Activated naive CD4-positive, alpha-beta T cell treated with anti-CD3 and anti-CD28 coated beads, Interleukin-2, amount 50 U/mL, for 72 hours (primary cell): Measurements from ENCODE around the gene APLP1. TPM values are rescaled to one million over a fixed set of nuclear protein-coding genes. Genes with fewer than 3 reads are reported as not detected.
"Not testable (repeated sequence)": the region's sequence is repeated elsewhere in the genome, so short reads cannot be mapped to it uniquely, and the experiment has no call there.

Source experiments
- ATAC-seq, 2 donors: fragments of 150-1000 bp; cut with Tn5 transposase; 2 replicates each; pipeline ENCODE4 v1.10.0; 2021; ENCODE audit warnings: mild to moderate bottlenecking in 2 of 2, moderate library complexity in 2 of 2
- DNase-seq, 2 donors: peaks; one replicate each; pipeline ENCODE4 v3.0.0; 2021 to 2022; ENCODE audit warnings: low spot score in 2 of 2
- H3K27ac Mint-ChIP-seq, 2 donors: one replicate each; pipeline ENCODE4 v1.8.0; 2022; ENCODE audit warnings: mild to moderate bottlenecking in 2 of 2, mixed read lengths in 2 of 2
- H3K36me3 Mint-ChIP-seq, 2 donors: one replicate each; pipeline ENCODE4 v1.8.0; 2022; ENCODE audit warnings: mixed read lengths in 2 of 2
- H3K9me3 Mint-ChIP-seq, 2 donors: one replicate each; pipeline ENCODE4 v1.8.0; 2022; ENCODE audit warnings: mixed read lengths in 2 of 2
- total RNA-seq, 2 donors: library from RNA; stranded (reverse); gene quantifications; one replicate each; pipeline ENCODE4 v1.2.3, GENCODE V29; 2022

APLP1 gene
- total RNA-seq, 2 donors from 2014 or later, result 2.9 to 9.3 TPM

GRCh38 chr19:35908010-35908441, 39.7 kb downstream of the APLP1 start, which contains the start of gene TYROBP:
TSS of gene TYROBP (minus strand) at chr19:35908295. CDS start at chr19:35908228, 67 bp downstream.
- Mint-ChIP-seq H3K9me3 (no peaks in the 10 kb centered on the region), H3K27ac (peak within 1 kb of the TSS; percentile 72 to 81), H3K36me3 (peaks cover 6 to 8% of the 10 kb centered on the region in 2 donors)
- DNase-seq (no peak), ATAC-seq (no peak)

DNA sequence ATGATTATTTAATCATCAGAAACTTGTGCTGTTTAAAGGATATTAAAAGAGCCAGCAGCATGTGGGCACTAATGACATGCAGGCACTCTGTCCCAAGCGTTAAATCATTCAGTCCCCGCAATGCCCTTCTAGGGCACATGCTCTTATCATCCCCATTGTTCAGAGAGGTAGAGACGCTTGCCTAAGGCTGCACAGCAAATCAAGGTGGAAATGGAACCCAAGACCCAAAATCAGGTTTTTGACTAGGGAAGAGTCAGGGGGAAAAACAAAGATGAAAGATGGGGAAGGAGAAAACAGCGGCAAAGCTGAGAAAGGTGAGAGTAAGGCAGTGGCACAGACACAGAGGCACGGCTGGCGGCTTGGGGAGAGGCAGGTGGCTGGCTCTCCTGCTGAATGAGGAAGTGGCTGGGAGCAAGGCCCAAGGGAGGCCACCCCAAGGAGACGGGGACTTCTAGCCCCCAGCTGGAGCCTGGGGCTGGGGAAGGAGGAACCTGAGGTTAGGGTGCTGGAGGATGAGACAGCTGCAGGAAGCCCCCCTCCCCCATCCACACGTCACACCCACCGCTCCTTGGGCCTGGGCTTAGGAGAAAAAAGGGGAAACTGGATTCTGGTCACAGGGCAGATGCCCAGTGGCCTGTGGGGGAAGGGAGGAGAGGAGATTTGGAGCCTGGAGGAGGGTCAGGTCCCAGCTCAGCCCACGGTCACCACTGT, 40.8 kb downstream of the APLP1 start:
- peak in 1 of 2 donors; percentile 48 for ATAC-seq
- Mint-ChIP-seq H3K9me3 (no peaks in the 10 kb centered on the region), H3K36me3 (no peaks in the 10 kb centered on the region), H3K27ac (peak overlapping the region; percentile 53 to 72)
- DNase-seq, result no peak

- Mint-ChIP-seq H3K36me3 (no peaks in the 10 kb centered on the region), H3K9me3 (no peaks in the 10 kb centered on the region), H3K27ac (peak overlapping the region in 1 of 2 donors; percentile 72)
- DNase-seq (no peak), ATAC-seq (no peak)
These were observed 41.3 kb downstream of the APLP1 start for GRCh38 chr19:35909684-35910035.

GRCh38 chr19:35910355-35910754, 42.0 kb downstream of the APLP1 start:
- not testable (repeated sequence) for DNase-seq, H3K36me3 Mint-ChIP-seq, H3K27ac Mint-ChIP-seq, ATAC-seq, H3K9me3 Mint-ChIP-seq

DNA sequence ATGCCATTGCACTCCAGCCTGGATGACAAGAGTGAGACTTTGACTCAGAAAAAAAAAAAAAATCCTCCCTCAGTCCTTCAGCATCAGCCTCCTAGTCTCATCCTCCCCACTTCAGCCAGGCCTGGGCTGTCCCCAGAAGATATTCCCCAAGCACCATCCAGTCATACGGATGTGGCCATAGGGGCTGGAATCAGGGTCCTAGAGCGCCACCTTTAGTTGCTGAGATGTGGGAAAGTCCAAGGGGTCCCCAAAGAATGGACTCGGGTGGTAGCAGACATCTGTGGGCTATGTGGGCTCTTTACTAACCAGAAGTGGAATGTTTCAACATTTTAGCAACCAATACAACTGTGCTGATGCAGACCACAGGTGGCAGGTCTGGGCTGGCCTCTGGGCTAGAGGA, 42.8 kb downstream of the APLP1 start:
- DNase-seq (no peak), ATAC-seq (peak in 1 of 2 donors; percentile 40)
- no peak overlapping the region for H3K27ac Mint-ChIP-seq
- H3K9me3 Mint-ChIP-seq, result no peaks in the 10 kb centered on the region
- no peaks in the 10 kb centered on the region for H3K36me3 Mint-ChIP-seq

- H3K27ac Mint-ChIP-seq, result no peak overlapping the region
- peak in 1 of 2 donors; percentile 71 for ATAC-seq
- H3K9me3 Mint-ChIP-seq, result no peaks in the 10 kb centered on the region
- no peaks in the 10 kb centered on the region for H3K36me3 Mint-ChIP-seq
- DNase-seq, result no peak
These were observed 43.4 kb downstream of the APLP1 start for GRCh38 chr19:35911790-35912189.

DNA sequence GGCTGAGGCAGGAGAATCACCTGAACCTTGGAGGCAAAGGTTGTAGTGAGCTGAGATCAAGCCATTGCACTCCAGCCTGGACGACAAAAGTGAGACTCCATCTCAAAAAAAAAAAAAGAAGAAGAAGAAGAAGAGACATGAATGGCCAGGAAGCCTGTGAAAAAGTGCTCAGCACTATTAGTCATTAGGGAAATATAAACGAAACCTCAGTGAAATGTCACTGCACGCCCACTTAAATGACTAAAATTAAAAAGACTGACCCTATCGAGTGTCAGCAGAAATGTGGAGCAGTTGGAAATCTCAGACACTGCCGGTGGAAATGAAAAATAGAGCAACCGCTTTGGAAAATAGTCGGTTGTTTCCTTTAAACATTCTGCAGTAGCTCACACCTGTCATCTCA, 45.2 kb downstream of the APLP1 start:
- Mint-ChIP-seq H3K9me3 (no peaks in the 10 kb centered on the region), H3K27ac (no peak overlapping the region), H3K36me3 (no peaks in the 10 kb centered on the region)
- ATAC-seq, result peak in 1 of 2 donors; percentile 20
- DNase-seq, result no peak

- no peaks in the 10 kb centered on the region for H3K36me3 Mint-ChIP-seq
- H3K27ac Mint-ChIP-seq, result no peak overlapping the region
- DNase-seq (no peak), ATAC-seq (no peak)
- H3K9me3 Mint-ChIP-seq, result no peaks in the 10 kb centered on the region
These were observed 47.1 kb downstream of the APLP1 start for GRCh38 chr19:35915443-35915842.

- Mint-ChIP-seq H3K36me3 (no peaks in the 10 kb centered on the region), H3K9me3 (no peaks in the 10 kb centered on the region), H3K27ac (no peak overlapping the region)
- DNase-seq (no peak), ATAC-seq (no peak)
These were observed 50.9 kb downstream of the APLP1 start for GRCh38 chr19:35919306-35919705.

DNA sequence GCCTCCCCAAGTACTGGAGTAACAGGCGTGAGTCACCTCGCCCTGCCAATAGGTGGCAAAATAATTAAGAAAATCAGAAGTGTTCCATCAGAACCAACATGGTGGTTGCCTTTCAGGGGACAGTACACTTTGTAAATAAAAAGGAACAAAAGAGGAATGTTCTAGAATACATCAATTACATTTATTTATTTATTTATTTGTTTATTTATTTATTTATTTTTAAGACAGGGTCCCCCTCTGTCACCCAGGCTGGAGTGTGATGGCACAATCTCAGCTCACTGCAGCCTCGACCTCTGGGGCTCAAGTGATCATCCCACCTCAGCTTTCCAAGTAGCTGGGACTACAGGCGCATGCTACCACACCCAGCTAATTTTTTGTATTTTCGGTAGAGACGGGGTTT, 52.6 kb downstream of the APLP1 start:
- DNase-seq (no peak), ATAC-seq (no peak)
- Mint-ChIP-seq H3K27ac (no peak overlapping the region), H3K9me3 (peaks cover 3 to 7% of the 10 kb centered on the region in 2 donors), H3K36me3 (peaks cover 0 to 12% of the 10 kb centered on the region in 2 donors)

- DNase-seq (no peak), ATAC-seq (no peak)
- H3K36me3 Mint-ChIP-seq, result peaks cover 0 to 15% of the 10 kb centered on the region in 2 donors
- no peak overlapping the region for H3K27ac Mint-ChIP-seq
- peaks cover 3 to 14% of the 10 kb centered on the region in 2 donors for H3K9me3 Mint-ChIP-seq
These were observed 57.1 kb downstream of the APLP1 start for GRCh38 chr19:35925501-35925900.

DNA sequence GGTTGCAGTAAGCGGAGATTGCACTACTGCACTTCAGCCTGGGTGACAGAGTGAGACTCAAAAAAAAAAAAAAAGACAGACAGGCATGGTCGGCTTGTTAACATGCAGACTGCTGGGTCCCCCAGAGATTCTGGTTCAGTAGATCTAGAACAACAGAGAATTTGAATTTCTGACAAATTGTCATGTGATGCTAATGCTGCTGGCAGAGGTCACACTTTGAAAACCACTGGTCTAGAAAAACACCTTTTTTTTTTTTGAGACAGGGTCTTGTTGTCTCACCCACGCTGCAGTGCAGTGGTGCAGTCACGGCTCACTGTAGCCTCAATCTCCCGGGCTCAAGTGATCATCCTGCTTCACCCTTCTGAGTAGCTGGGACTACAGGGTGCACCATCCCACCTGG, 60.1 kb downstream of the APLP1 start:
- no peak overlapping the region for H3K27ac Mint-ChIP-seq
- ATAC-seq, result no peak
- peaks cover 0 to 15% of the 10 kb centered on the region in 2 donors for H3K36me3 Mint-ChIP-seq
- peaks cover 3 to 14% of the 10 kb centered on the region in 2 donors for H3K9me3 Mint-ChIP-seq
- DNase-seq, result no peak

Other genes starting within 250 kb of the APLP1 start
- gene RBM42, start 239.5 kb upstream of the APLP1 start, total RNA-seq, result 10 to 100 TPM; 69.3 to 79.0 TPM
- under 1 TPM; 0.62 to 0.77 TPM for gene ETV2, start 226.8 kb upstream of the APLP1 start, total RNA-seq
- gene COX6B1, start 220.3 kb upstream of the APLP1 start, total RNA-seq, result 100 to 1,000 TPM; 445 to 472 TPM
- 1 to 10 TPM in 1 of 2 donors, not detected in 1; 4.4 TPM for gene UPK1A, start 202.1 kb upstream of the APLP1 start, total RNA-seq
- gene ZBTB32, start 164.0 kb upstream of the APLP1 start, total RNA-seq, result 100 to 1,000 TPM; 181 to 198 TPM
- gene KMT2B, start 150.6 kb upstream of the APLP1 start, total RNA-seq, result 100 to 1,000 TPM in 1 of 2 donors, 10 to 100 TPM in 1; 54.6 to 200 TPM
- gene IGFLR1, start 126.1 kb upstream of the APLP1 start, total RNA-seq, result 100 to 1,000 TPM in 1 of 2 donors, 10 to 100 TPM in 1; 74.6 to 245 TPM
- 10 to 100 TPM; 33.8 to 69.0 TPM for gene U2AF1L4, start 123.2 kb upstream of the APLP1 start, total RNA-seq
- gene PSENEN, start 122.9 kb upstream of the APLP1 start, total RNA-seq, result 10 to 100 TPM; 43.2 to 49.4 TPM
- gene LIN37, start 120.0 kb upstream of the APLP1 start, total RNA-seq, result 10 to 100 TPM; 11.2 to 25.0 TPM
- under 1 TPM; 0.32 to 0.99 TPM for gene HSPB6, start 111.5 kb upstream of the APLP1 start, total RNA-seq
- 10 to 100 TPM; 28.3 to 49.4 TPM for gene PROSER3, start 110.4 kb upstream of the APLP1 start, total RNA-seq
- 100 to 1,000 TPM in 1 of 2 donors, 10 to 100 TPM in 1; 38.7 to 106 TPM for gene ARHGAP33, start 93.0 kb upstream of the APLP1 start, total RNA-seq
- not detected for gene PRODH2, start 55.7 kb upstream of the APLP1 start, total RNA-seq
- gene NPHS1, start 16.1 kb upstream of the APLP1 start, total RNA-seq, result under 1 TPM in 1 of 2 donors, not detected in 1; 0.10 TPM
- gene KIRREL2, start 11.7 kb upstream of the APLP1 start, total RNA-seq, result 1 to 10 TPM; 1.2 to 3.3 TPM
- 100 to 1,000 TPM in 1 of 2 donors, 10 to 100 TPM in 1; 58.9 to 144 TPM for gene NFKBID, start 32.0 kb downstream of the APLP1 start, total RNA-seq
- 10 to 100 TPM; 40.0 to 48.5 TPM for gene HCST, start 34.0 kb downstream of the APLP1 start, total RNA-seq
- gene TYROBP, start 39.7 kb downstream of the APLP1 start, total RNA-seq, result under 1 TPM in 1 of 2 donors, not detected in 1; 0.75 TPM
- 10 to 100 TPM in 1 of 2 donors, 1 to 10 TPM in 1; 6.4 to 10.1 TPM for gene LRFN3, start 67.8 kb downstream of the APLP1 start, total RNA-seq
- 10 to 100 TPM; 23.0 to 24.7 TPM for gene SDHAF1, start 126.6 kb downstream of the APLP1 start, total RNA-seq
- 1 to 10 TPM; 1.8 to 2.6 TPM for gene SYNE4, start 140.2 kb downstream of the APLP1 start, total RNA-seq
- gene ALKBH6, start 145.6 kb downstream of the APLP1 start, total RNA-seq, result 10 to 100 TPM; 50.4 to 74.0 TPM
- gene CLIP3, start 164.3 kb downstream of the APLP1 start, total RNA-seq, result under 1 TPM; 0.66 to 0.96 TPM
- 1 to 10 TPM; 3.5 to 4.1 TPM for gene THAP8, start 185.7 kb downstream of the APLP1 start, total RNA-seq
- 10 to 100 TPM; 17.5 to 84.0 TPM for gene WDR62, start 186.3 kb downstream of the APLP1 start, total RNA-seq
- not detected for gene OVOL3, start 242.6 kb downstream of the APLP1 start, total RNA-seq
- gene POLR2I, start 246.3 kb downstream of the APLP1 start, total RNA-seq, result 10 to 100 TPM; 39.1 to 66.3 TPM
- 100 to 1,000 TPM in 1 of 2 donors, 10 to 100 TPM in 1; 94.4 to 107 TPM for gene TBCB, start 246.9 kb downstream of the APLP1 start, total RNA-seq